KOPT-K1 (cell line): Measurements from ENCODE around the gene SNRNP70.
"Not testable (repeated sequence)": the region's sequence is repeated elsewhere in the genome, so short reads cannot be mapped to it uniquely, and the experiment has no call there.

Experiments
- H3K27ac ChIP-seq: fragments of 200-600 bp; sonication (generic); 2 replicates; pipeline ENCODE4 v1.5.1; 2016; ENCODE audit warnings: antibody characterized with exemption, mild to moderate bottlenecking, low read depth, low read length; ENCODE audit not compliant: poor library complexity, severe bottlenecking
- H3K36me3 ChIP-seq: fragments of 200-600 bp; sonication (generic); 2 replicates; pipeline ENCODE4 v1.5.1; 2017; ENCODE audit warnings: antibody characterized with exemption, mild to moderate bottlenecking, low read length, moderate library complexity; ENCODE audit not compliant: insufficient read depth
- H3K9me3 ChIP-seq: fragments of 200-600 bp; sonication (generic); 2 replicates; pipeline ENCODE4 v1.5.1; 2017; ENCODE audit warnings: antibody characterized with exemption, low read length, mild to moderate bottlenecking; ENCODE audit not compliant: insufficient read depth, poor library complexity, severe bottlenecking

The SNRNP70 gene

DNA sequence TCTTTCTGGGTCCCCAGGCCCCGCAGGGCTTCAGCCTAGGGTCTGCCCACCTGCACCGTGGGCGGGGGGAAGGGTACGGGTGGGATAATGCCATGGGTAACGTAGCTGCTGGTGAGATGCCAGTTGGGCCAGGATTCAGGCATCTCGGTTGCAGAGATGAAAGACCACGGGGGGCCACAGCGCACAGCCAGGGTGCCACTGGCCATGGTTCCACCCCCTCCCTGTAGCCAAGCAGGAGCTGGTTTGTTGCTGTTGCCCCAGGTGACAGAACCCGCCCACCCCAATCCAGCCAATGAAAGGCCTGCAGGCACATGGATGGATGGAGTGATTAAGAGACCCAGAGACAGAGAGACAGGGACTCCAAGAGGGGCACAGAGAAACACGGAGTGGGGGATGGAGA lies 26.7 kb upstream of the SNRNP70 start:
- Histone ChIP-seq H3K36me3 (no peaks in the 10 kb centered on the region), H3K9me3 (no peaks in the 10 kb centered on the region), H3K27ac (no peak overlapping the region)

DNA sequence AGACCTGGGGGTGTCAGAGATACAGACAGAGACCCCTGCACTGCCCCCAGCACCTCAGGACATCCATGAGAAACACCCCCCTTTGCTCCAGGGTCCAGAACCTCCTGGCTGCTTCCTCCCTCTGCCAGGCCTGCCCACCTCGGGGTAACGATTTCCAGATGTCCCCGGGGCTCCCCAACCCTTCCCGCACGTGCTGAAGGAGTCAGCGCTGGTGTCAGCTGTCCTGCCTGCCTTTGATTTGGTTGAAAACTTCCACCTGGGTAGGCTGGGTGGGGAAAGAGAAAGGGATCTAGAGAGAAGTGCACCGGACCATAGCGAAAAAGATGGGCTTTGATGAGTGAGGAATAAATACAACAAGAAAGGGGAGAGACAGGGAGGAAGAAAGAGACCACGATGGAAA lies 26.2 kb upstream of the SNRNP70 start:
- H3K27ac ChIP-seq, result no peak overlapping the region
- H3K9me3 ChIP-seq, result no peaks in the 10 kb centered on the region
- no peaks in the 10 kb centered on the region for H3K36me3 ChIP-seq

DNA sequence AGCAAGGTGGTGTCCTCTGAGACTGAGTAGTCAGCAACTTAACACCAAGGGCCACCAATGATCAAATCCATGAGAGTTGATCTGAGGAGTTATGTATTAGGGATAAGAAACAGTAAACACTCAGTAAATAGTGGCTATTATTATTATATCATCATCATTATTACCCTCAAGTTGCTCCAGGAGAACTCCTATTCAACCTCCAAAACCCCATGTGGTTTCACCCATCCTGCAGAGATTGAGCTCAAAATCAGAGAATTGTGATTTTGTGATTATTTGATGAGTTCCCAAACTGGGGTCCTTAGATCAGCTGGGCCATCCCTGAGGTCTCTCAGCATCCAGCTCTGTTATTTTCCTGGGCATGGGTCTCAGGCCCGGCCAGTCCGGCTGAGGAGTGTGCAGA lies 24.3 kb upstream of the SNRNP70 start:
- Histone ChIP-seq H3K9me3 (no peaks in the 10 kb centered on the region), H3K27ac (no peak overlapping the region)

DNA sequence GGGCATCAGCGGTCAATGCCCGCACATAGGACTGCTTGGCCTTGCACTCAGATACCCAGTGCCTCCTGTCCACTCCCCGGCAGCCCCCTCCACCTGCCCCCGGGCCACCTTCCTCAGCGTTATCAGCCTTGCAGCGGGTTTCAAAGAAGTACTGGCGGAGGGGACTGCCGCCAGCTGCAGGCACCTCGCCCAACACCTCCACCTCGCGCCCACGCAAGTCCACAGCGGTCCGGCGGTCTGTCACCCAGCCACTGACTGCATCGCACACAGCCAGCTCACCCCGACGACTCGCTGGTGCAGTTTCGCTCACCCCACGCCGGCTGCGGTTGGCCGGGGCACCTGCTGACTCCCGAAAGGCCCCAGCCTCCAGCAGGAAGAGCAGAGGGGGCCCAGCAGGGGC lies 23.8 kb upstream of the SNRNP70 start:
- Histone ChIP-seq H3K36me3 (no peaks in the 10 kb centered on the region), H3K27ac (no peak overlapping the region), H3K9me3 (no peaks in the 10 kb centered on the region)

More for the DNA sequence above, 24.3 kb upstream of the SNRNP70 start:
- no peaks in the 10 kb centered on the region for H3K36me3 ChIP-seq

DNA sequence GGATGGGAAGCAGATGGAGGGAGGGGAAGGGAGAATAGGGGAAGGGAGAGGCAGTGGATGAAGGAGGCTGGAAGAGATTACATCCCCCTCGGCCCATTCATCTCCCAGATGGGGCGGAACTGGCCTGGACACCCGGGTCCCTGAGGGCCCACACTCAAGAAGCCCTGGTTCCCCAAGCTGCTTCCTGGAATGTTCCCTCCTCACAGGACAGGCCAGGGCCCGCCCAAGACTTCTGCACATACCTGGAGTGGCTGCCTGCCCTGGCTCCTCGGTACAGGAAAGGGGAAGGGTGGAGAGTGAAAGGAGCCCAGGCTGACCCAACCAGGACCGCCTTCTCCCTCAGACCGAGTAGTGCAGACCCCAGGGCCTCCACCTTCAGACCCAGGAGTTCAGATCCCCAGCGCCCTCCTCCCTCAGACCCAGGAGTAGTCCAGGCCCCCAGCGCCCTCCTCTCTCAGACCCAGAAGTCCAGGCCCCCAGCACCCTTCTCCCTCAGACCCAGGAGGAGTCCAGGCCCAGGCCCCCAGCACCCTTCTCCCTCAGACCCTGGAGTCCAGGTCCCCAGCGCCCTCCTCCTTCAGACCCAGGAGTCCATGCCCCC lies 21.1 kb upstream of the SNRNP70 start:
- H3K27ac ChIP-seq, result no peak overlapping the region

DNA sequence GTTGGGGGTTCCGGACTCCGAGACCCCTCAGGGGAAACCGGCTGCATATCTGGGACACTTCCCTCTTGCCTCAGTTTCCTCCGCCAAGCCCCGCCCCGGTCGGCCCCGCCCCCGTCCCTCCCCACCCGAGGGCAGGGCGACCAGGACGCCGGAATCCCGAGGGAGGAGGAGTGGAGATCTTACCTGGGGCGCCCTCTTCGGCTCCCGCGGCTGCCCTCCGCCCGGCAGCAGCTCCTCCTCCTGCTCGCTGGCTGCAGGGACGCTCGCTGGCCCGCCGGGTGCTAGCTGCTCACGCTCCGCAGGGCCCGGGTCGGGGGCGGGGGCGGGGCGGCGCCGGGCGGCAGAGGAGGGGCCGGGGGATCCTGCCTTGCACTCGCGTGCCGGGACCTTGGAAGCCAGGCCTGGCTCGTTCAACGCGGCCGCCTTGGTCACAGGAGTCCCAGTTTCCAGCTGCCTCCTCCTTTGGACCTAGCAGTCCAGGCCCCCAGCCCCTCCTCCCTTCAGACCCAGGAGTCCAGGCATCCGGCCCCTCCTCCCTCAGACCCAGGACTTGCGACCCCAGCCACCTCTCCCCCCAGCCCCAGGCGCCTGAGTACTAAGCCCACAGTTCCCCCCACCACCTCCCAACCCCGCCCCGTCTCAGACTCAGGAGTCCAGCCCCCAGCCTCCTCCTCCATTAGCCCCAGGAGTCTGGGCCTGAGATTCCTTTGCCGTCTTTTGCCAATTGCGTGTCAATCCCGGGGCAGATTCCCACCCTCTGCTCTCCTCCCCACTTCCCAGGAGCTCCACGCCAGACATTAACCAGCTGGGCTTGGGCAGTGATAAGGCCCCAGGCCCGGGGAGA lies 20.3 kb upstream of the SNRNP70 start, which contains the start of gene NTF4:
TSS of gene NTF4 (minus strand) at position 51 of the 844 bp plus-strand sequence. CDS start 2,821 bp downstream, outside the sequence.
- Histone ChIP-seq H3K36me3 (no peaks in the 10 kb centered on the region), H3K9me3 (no peaks in the 10 kb centered on the region), H3K27ac (no peak within 1 kb of the TSS)

More for the DNA sequence above, 21.1 kb upstream of the SNRNP70 start:
- H3K9me3 ChIP-seq, result no peaks in the 10 kb centered on the region
- H3K36me3 ChIP-seq, result no peaks in the 10 kb centered on the region

DNA sequence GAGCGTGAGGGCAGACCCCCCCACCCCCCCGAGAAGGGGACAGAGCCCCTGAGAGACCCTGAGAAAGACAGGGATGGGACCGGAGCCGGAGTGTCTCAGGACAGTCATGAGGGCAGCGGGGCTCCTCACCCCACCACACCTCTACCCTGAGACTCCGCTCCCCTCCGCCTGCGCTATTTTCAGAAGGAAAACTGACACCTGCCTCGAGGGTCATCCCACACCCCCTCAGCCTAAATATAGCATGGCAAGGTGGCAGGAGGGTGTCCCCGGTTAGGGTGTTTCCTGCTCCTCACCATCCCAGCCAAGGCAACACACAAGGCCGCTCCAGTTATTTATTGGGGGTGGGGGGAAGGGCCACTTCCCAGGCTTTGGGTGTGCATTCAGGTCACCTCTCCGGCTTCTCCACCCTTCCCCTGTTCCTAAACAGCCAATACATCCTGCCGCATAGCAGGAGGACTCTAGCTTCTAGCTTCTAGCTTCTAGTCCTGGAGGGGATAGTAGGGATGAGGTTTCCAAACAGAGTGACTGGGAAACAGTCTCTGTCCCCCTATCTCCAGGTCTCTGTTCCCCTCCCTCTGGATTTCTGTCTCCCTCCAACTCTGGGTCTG lies 19.2 kb upstream of the SNRNP70 start:
- H3K27ac ChIP-seq, result no peak overlapping the region
- H3K9me3 ChIP-seq, result no peaks in the 10 kb centered on the region
- no peaks in the 10 kb centered on the region for H3K36me3 ChIP-seq

DNA sequence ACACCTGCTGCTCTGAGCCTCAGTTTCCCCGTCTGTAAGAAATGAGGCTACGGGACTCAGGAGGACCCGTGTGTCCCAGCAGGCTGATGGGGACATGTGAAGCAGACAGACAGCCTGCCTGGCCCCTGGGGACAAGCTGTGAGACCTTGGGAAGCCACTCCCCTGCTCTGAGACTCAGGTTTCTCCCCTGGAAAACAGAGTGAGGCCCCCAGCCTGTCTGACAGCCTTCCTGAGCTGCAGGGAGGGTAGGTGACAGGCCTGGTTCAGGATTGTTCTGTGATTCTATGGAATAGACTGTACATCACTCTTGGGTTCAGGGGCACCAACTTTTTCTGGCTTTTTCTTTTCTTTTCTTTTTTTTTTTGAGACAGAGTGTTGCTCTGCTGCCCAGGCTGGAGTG lies 17.7 kb upstream of the SNRNP70 start:
- Histone ChIP-seq H3K9me3 (no peaks in the 10 kb centered on the region), H3K36me3 (no peaks in the 10 kb centered on the region), H3K27ac (no peak overlapping the region)

DNA sequence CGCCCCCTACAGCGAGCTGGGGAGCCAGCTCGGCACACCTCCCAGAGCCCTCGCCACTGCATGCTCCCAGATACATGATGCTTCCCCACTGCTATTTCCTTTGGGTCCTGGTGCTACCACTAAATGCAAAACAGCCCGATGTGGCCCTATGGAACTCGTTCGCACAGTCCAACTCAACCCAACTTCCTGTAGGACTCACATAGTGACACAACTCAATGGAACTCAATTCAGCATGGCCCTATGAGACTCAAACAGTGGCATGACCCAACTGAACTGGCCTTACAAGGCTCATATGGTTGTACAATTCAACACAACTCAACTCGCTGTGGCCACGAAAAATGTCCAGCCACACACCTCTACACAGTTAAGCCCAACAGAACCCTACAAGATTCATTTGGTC lies 16.2 kb upstream of the SNRNP70 start:
- Histone ChIP-seq H3K9me3 (no peaks in the 10 kb centered on the region), H3K27ac (no peak overlapping the region), H3K36me3 (no peaks in the 10 kb centered on the region)

DNA sequence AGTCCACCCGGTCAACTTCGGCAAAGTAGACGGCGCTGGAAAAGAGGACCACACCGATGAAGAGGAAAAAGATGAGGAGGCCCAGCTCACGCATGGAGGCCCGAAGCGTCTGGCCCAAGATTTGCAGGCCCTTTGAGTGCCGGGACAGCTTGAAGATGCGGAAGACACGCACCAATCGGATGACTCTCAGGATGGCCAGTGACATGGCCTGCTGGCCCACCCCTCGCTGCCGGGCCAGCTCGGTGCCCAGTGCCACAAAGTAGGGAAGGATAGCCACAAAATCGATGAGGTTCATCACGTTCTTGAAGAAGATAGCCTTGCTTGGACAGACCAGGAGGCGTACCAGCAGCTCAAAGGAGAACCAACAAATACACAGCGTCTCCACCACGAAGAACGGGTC lies 14.8 kb upstream of the SNRNP70 start:
- Histone ChIP-seq H3K9me3 (no peaks in the 10 kb centered on the region), H3K36me3 (no peaks in the 10 kb centered on the region)

DNA sequence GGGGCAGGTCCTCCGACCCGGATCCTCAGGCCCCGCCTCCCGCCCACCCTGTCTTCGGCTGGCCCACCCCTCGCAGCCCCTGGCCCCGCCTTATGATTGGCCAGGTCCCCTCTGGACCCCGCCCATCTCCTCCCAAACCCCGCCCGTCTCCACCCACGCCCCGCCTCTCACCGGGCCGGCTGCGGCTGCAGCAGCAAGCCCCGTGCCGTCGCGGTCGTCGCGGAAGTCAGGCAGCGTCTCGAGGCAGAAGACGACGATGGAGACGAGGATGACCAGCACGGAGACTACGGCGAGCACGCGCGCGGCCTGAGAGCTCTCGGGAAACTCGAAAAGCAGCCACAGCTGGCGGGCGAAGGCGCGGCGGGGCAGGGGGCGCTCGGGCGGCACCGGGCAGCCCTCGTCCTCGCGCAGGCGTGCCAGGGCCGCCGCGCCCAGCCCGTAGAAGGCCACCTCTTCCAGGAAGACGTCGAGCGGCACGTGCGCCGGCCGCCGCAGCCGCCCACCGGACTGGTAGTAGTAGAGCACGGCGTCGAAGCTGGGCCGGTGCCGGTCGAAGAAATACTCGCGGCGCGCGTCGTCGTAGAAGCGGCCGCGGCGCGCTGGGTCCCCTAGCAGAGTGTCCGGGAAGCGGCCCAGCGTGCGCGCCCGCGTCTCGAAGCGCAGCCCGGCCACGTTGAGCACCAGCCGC lies 13.2 kb upstream of the SNRNP70 start:
- H3K9me3 ChIP-seq, result no peaks in the 10 kb centered on the region
- H3K27ac ChIP-seq, result no peak overlapping the region
- H3K36me3 ChIP-seq, result no peaks in the 10 kb centered on the region

More for the DNA sequence above, 14.8 kb upstream of the SNRNP70 start:
- no peak overlapping the region for H3K27ac ChIP-seq

DNA sequence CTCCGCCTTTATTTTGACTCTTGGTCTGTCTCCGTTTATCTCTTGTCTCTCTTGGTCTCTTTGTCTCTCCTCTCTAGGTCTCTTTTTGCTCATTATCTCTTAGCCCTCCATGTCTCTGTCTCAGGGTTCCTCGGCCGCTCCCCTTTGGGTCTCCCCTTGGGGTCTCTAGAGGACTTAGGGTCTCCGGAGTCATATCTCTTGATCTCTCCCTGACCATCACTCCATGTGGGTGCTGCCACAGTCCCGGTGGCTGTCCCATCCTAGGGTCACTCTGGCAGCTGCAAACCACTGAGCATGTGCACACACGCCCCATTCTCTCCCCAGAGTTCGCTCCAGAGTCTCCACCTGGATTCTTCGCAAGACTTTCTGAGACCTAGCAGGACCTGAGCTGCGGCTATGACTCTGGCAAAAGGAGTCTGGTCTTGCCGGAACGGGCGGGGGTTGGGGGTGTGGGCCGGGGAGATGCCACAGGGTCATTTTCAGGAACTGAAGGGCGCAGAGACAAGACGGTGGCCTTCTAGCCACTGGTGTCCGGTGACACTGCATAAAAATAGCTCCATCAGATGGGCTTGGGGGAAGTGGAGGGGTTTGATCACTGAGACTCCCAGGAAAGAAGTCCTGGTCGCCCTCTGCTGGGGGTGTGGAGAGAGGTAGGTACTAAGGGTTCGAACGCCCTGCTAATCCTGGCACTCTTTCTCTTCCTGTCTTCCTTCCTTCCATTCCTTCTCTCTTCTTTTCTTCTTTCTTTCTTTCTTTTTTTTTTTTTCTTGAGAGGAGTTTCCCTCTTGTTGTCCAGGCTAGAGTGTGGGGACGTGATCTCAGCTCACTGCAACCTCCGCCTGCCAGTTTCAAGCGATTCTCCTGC lies 11.5 kb upstream of the SNRNP70 start:
- Histone ChIP-seq H3K27ac (no peak overlapping the region), H3K9me3 (no peaks in the 10 kb centered on the region), H3K36me3 (no peaks in the 10 kb centered on the region)

DNA sequence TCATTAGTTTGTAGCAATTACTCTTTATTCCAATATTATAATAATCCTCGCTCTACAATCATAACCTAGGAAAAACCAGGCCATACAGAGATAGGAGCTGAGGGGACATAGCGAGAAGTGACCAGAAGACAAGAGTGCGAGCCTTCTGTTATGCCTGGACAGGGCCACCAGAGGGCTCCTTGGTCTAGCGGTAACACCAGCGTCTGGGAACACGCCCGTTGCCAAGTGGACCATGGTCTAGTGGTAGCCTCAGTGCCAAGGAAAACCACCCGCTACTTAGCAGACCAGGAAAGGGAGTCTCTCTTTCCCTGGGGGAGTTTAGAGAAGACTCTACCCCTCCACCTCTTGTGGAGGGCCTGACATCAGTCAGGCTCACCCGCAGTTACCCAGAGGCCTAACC lies 10.4 kb upstream of the SNRNP70 start:
- H3K9me3 ChIP-seq, H3K36me3 ChIP-seq, H3K27ac ChIP-seq: not testable (repeated sequence)

DNA sequence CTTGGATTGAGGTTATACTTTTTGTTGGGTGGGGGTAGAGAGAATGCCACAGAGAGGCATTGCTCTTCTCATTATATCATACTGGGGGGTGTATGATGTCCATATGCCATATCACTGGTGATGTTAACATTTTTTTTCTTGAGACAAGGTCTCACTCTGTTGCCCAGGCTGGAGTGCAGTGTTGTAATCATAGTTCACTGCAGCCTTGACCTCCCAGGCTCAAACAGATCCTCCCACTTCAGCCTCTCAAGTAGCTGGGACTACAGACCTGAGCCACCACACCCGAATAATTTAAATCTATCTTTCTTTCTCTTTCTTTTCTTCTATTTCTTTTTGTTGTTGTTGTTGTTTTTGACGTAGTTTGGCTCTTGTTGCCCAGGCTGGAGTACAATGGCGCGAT lies 4.9 kb upstream of the SNRNP70 start:
- Histone ChIP-seq H3K27ac (no peak overlapping the region), H3K9me3 (no peaks in the 10 kb centered on the region), H3K36me3 (no peaks in the 10 kb centered on the region)
